IMR-90 (cell line): ENCODE measurements around the gene ITSN2. TPM values are rescaled to one million over a fixed set of nuclear protein-coding genes. Genes with fewer than 3 reads are reported as not detected.

ENCODE experiments used
- ATAC-seq: fragments of 200-7000 bp; cut with Tn5 transposase; 2 replicates; pipeline ENCODE4 v1.9.1; 2020; ENCODE audit warnings: low read depth, mild to moderate bottlenecking, moderate library complexity
- BruUV-seq: library from RNA; stranded (reverse); fragments of 400-500 nt; replicated peaks from 2 replicates; lab custom pipeline; 2021; lab: Mats Ljungman, UMichigan
- CTCF ChIA-PET: fragments of 300-600 bp; formaldehyde crosslinking; extraction: SDS; loops from one replicate; lab custom pipeline; 2021; ENCODE audit warnings: antibody characterized with exemption; lab: Yijun Ruan, JAX
- POLR2A ChIA-PET: fragments of 300-600 bp; sonication (Branson Sonifier 250); formaldehyde crosslinking; loops from one replicate; lab custom pipeline; 2022; ENCODE audit warnings: antibody characterized with exemption; ENCODE audit not compliant: unreplicated experiment; lab: Charles Lee
- DNase-seq: peaks from one replicate; pipeline ENCODE4 v3.0.0; 2013
- H2AFZ ChIP-seq: replicated peaks from 2 replicates; pipeline ENCODE3; 2013; ENCODE audit warnings: low read length, mild to moderate bottlenecking; ENCODE audit not compliant: poor library complexity
- H2AK5ac ChIP-seq: 2 replicates; pipeline ENCODE4 v1.6.1; 2013; ENCODE audit warnings: low read depth, low read length, inconsistent platforms
- H2AK9ac ChIP-seq: replicated peaks from 2 replicates; pipeline ENCODE3; 2013; ENCODE audit warnings: mild to moderate bottlenecking, low read depth, low read length, moderate library complexity; ENCODE audit not compliant: poor library complexity
- H2BK120ac ChIP-seq: 2 replicates; pipeline ENCODE4 v1.6.1; 2013; ENCODE audit warnings: low read depth, low read length, inconsistent platforms
- H2BK15ac ChIP-seq: 3 replicates; pipeline ENCODE4 v1.6.1; 2013; ENCODE audit warnings: low read depth, low read length, inconsistent platforms
- H2BK20ac ChIP-seq: 2 replicates; pipeline ENCODE4 v1.6.1; 2013; ENCODE audit warnings: low read depth, mild to moderate bottlenecking, inconsistent platforms, low read length, moderate library complexity
- H2BK5ac ChIP-seq: 2 replicates; pipeline ENCODE4 v1.6.1; 2013; ENCODE audit warnings: mild to moderate bottlenecking, low read depth, low read length, inconsistent platforms; ENCODE audit not compliant: poor library complexity, severe bottlenecking
- H3K14ac ChIP-seq: replicated peaks from 2 replicates; pipeline ENCODE4 v1.6.1; 2013; ENCODE audit warnings: low read depth, low read length, inconsistent platforms
- H3K18ac ChIP-seq: 2 replicates; pipeline ENCODE4 v1.6.1; 2013; ENCODE audit warnings: low read depth, low read length, control low read depth
- H3K23ac ChIP-seq: 2 replicates; pipeline ENCODE4 v1.6.1; 2013; ENCODE audit warnings: low read depth, low read length, inconsistent platforms
- H3K27ac ChIP-seq: 2 replicates; pipeline ENCODE4 v1.5.1; 2013; ENCODE audit warnings: mild to moderate bottlenecking, control low read depth, low read length; ENCODE audit not compliant: insufficient read depth
- H3K27me3 ChIP-seq: 2 replicates; pipeline ENCODE4 v1.6.1; 2013; ENCODE audit warnings: low read length; ENCODE audit not compliant: control insufficient read depth, insufficient read depth
- H3K36me3 ChIP-seq: 2 replicates; pipeline ENCODE4 v1.6.1; 2013; ENCODE audit warnings: low read length, mixed read lengths; ENCODE audit not compliant: control insufficient read depth, insufficient read depth
- H3K4ac ChIP-seq: 2 replicates; pipeline ENCODE4 v1.6.1; 2013; ENCODE audit warnings: low read depth, low read length, inconsistent platforms
- H3K4me1 ChIP-seq: 2 replicates; pipeline ENCODE4 v1.6.1; 2013; ENCODE audit warnings: low read length, mixed read lengths; ENCODE audit not compliant: control insufficient read depth, insufficient read depth
- H3K4me2 ChIP-seq: 2 replicates; pipeline ENCODE4 v1.6.1; 2013; ENCODE audit warnings: low read depth, mild to moderate bottlenecking, control low read depth, low read length, moderate library complexity
- H3K4me3 ChIP-seq: 2 replicates; pipeline ENCODE4 v1.5.1; 2013; ENCODE audit warnings: low read depth, mild to moderate bottlenecking, control low read depth, low read length, moderate library complexity; ENCODE audit not compliant: insufficient read depth
- H3K56ac ChIP-seq: 2 replicates; pipeline ENCODE4 v1.6.1; 2013; ENCODE audit warnings: low read length, inconsistent platforms; ENCODE audit not compliant: insufficient read depth; ENCODE audit errors: extremely low read depth
- H3K79me1 ChIP-seq, 2 experiments: 2 replicates each; pipeline ENCODE4 v1.6.1; 2013; ENCODE audit warnings: low read length in 2 of 2, inconsistent platforms in 1 of 2, low read depth in 1 of 2
- H3K9ac ChIP-seq: 2 replicates; pipeline ENCODE4 v1.6.1; 2013; ENCODE audit warnings: low read depth, low read length, control low read depth
- H3K9me1 ChIP-seq: 2 replicates; pipeline ENCODE4 v1.6.1; 2013; ENCODE audit warnings: low read length, inconsistent platforms; ENCODE audit not compliant: insufficient read depth
- H3K9me3 ChIP-seq: 2 replicates; pipeline ENCODE4 v1.6.1; 2013; ENCODE audit warnings: low read length; ENCODE audit not compliant: control insufficient read depth, insufficient read depth
- H4K20me1 ChIP-seq: 2 replicates; pipeline ENCODE4 v1.6.1; 2013; ENCODE audit warnings: low read length, inconsistent platforms; ENCODE audit not compliant: insufficient read depth
- H4K5ac ChIP-seq: 2 replicates; pipeline ENCODE4 v1.6.1; 2013; ENCODE audit warnings: mild to moderate bottlenecking, low read depth, low read length, control low read depth
- H4K8ac ChIP-seq, 2 experiments: 2 replicates each; pipeline ENCODE4 v1.6.1; 2013; ENCODE audit warnings: low read depth in 2 of 2, low read length in 2 of 2, control low read depth in 1 of 2, inconsistent platforms in 1 of 2
- H4K91ac ChIP-seq: 2 replicates; pipeline ENCODE4 v1.6.1; 2013; ENCODE audit warnings: low read depth, low read length, inconsistent platforms; ENCODE audit not compliant: insufficient read depth
- MXI1 ChIP-seq: IDR thresholded peaks from 2 replicates; pipeline ENCODE4 v1.6.1; 2012; ENCODE audit warnings: low read depth, mild to moderate bottlenecking, low read length, moderate library complexity, borderline replicate concordance
- NFE2L2 ChIP-seq: fragments of 150-350 bp; IDR thresholded peaks from 2 replicates; pipeline ENCODE4 v1.6.1; 2016; ENCODE audit warnings: low read depth, mild to moderate bottlenecking, low read length
- POLR2A ChIP-seq: IDR thresholded peaks from 2 replicates; pipeline ENCODE4 v1.6.1; 2012; ENCODE audit warnings: mild to moderate bottlenecking, low read depth, low read length
- SMC3 ChIP-seq: fragments of 150-350 bp; IDR thresholded peaks from 2 replicates; pipeline ENCODE4 v1.6.1; 2016; ENCODE audit warnings: low read depth, mild to moderate bottlenecking, antibody characterized with exemption, low read length, moderate library complexity
- USF2 ChIP-seq: fragments of 150-350 bp; IDR thresholded peaks from 2 replicates; pipeline ENCODE4 v1.6.1; 2017; ENCODE audit warnings: mild to moderate bottlenecking, antibody characterized with exemption, low read length, low read depth
- WGBS, 2 experiments: methylation state at CpG; one replicate each; pipeline versions ENCODE4 v1.1.5 to v1.1.7; 2013; ENCODE audit warnings: missing lambda C conversion rate in 2 of 2; ENCODE audit not compliant: insufficient read length in 1 of 2; ENCODE audit errors: extremely low coverage in 2 of 2; 5-methylcytosine and 5-hydroxymethylcytosine counted together
- dilution Hi-C: fragments of 300-500 bp; cut with HindIII; formaldehyde crosslinking; loops from one replicate; pipeline ENCODE4 v1.14.3; 2018; ENCODE audit warnings: low sequenced_read_pairs; ENCODE audit not compliant: unreplicated experiment
- in situ Hi-C: fragments of 300-500 bp; cut with MboI; formaldehyde crosslinking; loops from 3 replicates; pipeline ENCODE4 v1.14.3; 2019; ENCODE audit warnings: low sequenced_read_pairs, inconsistent platforms, mixed read lengths
- intact Hi-C: fragments of 100-400 bp; cut with micrococcal nuclease; formaldehyde crosslinking; loops from 2 replicates; pipeline ENCODE4 v1.10.0; 2022
- polyA plus RNA-seq, 3 experiments: library from polyadenylated mRNA; depleted of rRNA; stranded (reverse); fragments of >200 nt; gene quantifications; 2 replicates each; pipeline ENCODE4 v1.2.3, GENCODE V29; 2012; ENCODE audit warnings: low replicate concordance in 1 of 3
- total RNA-seq: library from RNA; depleted of rRNA; stranded (reverse); fragments of >200 nt; gene quantifications from 2 replicates; pipeline ENCODE4 v1.2.3, GENCODE V29; 2012

ITSN2 gene
- total and polyA plus RNA-seq, 2 of the 4 experiments (the other 2 are of a cell fraction): 10.7 to 17.2 TPM

GRCh38 chr2:24239553-24239952, 120.8 kb downstream of the ITSN2 start:
- intact Hi-C loops (loop anchor here (5.0 kb wide), 1 partner anchor 143 kb away; no protein-coding TSS in a partner anchor), in situ Hi-C loops (no loop called here), dilution Hi-C loops (no loop called here)
- DNase-seq (no peak), ATAC-seq (no peak)
- no peak overlapping the region for H2AK5ac ChIP-seq
- no peak overlapping the region for H4K91ac ChIP-seq
- no peaks in the 10 kb centered on the region for H4K20me1 ChIP-seq
- H3K9ac ChIP-seq: no peak overlapping the region
- H2BK120ac ChIP-seq: no peak overlapping the region
- H3K9me3 ChIP-seq: no peaks in the 10 kb centered on the region
- WGBS, 2 experiments: no CpG with 5 or more reads among the region's 1 CpG
- H2BK15ac ChIP-seq: no peak overlapping the region
- peaks cover 2% of the 10 kb centered on the region; the same call in 1 of the 2 replicates for H3K36me3 ChIP-seq
- H3K56ac ChIP-seq: no peak overlapping the region
- H2AFZ ChIP-seq: no peak overlapping the region
- no peak overlapping the region for H4K5ac ChIP-seq
- POLR2A ChIA-PET: no interaction called here
- no peaks in the 10 kb centered on the region for H3K27me3 ChIP-seq
- H3K79me1 ChIP-seq: no peaks in the 10 kb centered on the region
- no peak overlapping the region for H3K4me3 ChIP-seq
- no peak overlapping the region for H2BK5ac ChIP-seq
- H3K18ac ChIP-seq: no peak overlapping the region
- H2AK9ac ChIP-seq: no peak overlapping the region
- no peaks in the 10 kb centered on the region for H3K9me1 ChIP-seq
- CTCF ChIA-PET: no interaction called here
- H4K8ac ChIP-seq: no peak overlapping the region
- TF ChIP-seq SMC3 (no peak), NFE2L2 (no peak), POLR2A (no peak), MXI1 (no peak), USF2 (no peak)
- H3K4me1 ChIP-seq: no peaks in the 10 kb centered on the region
- no peak overlapping the region for H2BK20ac ChIP-seq
- H3K14ac ChIP-seq: no peak overlapping the region
- H3K4ac ChIP-seq: no peak overlapping the region
- no peak overlapping the region for H3K4me2 ChIP-seq
- H3K27ac ChIP-seq: no peak overlapping the region
- H3K23ac ChIP-seq: no peak overlapping the region
- no TSS peak for BruUV-seq
